GM19023 (cell line): Measurements from ENCODE around the gene FRS2.
A peak's percentile ranks its signal among the peaks of the same experiment; 100 is the strongest.
"Not testable (repeated sequence)": the region's sequence is repeated elsewhere in the genome, so short reads cannot be mapped to it uniquely, and the experiment has no call there.

Experiments used
- ATAC-seq: cut with Tn5 transposase; IDR thresholded peaks from one replicate; pipeline ENCODE4 v1.9.1; 2021; ENCODE audit warnings: mild to moderate bottlenecking, moderate library complexity; ENCODE audit not compliant: unreplicated experiment

Gene FRS2

GRCh38 chr12:69470189-69471075, at the start of gene FRS2:
FRS2 (plus strand) TSS chr12:69470388; CDS start chr12:69569031, 98,643 bp downstream.
- ATAC-seq, result peak; percentile 99

- no peak for ATAC-seq
These were observed 48.6 kb upstream of the FRS2 start for GRCh38 chr12:69421548-69421947.

GRCh38 chr12:69423037-69423905, 46.9 kb upstream of the FRS2 start:
- no peak for ATAC-seq

GRCh38 chr12:69425417-69425816, 44.8 kb upstream of the FRS2 start:
- ATAC-seq, result no peak

- ATAC-seq, result no peak
These were observed 41.7 kb upstream of the FRS2 start for GRCh38 chr12:69428351-69429073.

GRCh38 chr12:69430942-69431590, 39.1 kb upstream of the FRS2 start:
- ATAC-seq, result no peak

- ATAC-seq, result no peak
These were observed 38.5 kb upstream of the FRS2 start for GRCh38 chr12:69431591-69432222.

- no peak for ATAC-seq
These were observed 36.5 kb upstream of the FRS2 start for GRCh38 chr12:69433653-69434052.

GRCh38 chr12:69435644-69436043, 34.5 kb upstream of the FRS2 start:
- ATAC-seq, result no peak

- ATAC-seq, result no peak
These were observed 33.1 kb upstream of the FRS2 start for GRCh38 chr12:69437073-69437472.

GRCh38 chr12:69438539-69438938, 31.6 kb upstream of the FRS2 start:
- ATAC-seq, result no peak

GRCh38 chr12:69440016-69440415, 30.2 kb upstream of the FRS2 start:
- ATAC-seq, result no peak

GRCh38 chr12:69440886-69441285, 29.3 kb upstream of the FRS2 start:
- no peak for ATAC-seq

GRCh38 chr12:69442894-69443293, 27.3 kb upstream of the FRS2 start:
- ATAC-seq, result no peak

- ATAC-seq, result no peak
These were observed 26.3 kb upstream of the FRS2 start for GRCh38 chr12:69443916-69444315.

GRCh38 chr12:69447892-69448291, 22.3 kb upstream of the FRS2 start:
- ATAC-seq, result no peak

- not testable (repeated sequence) for ATAC-seq
These were observed 17.5 kb upstream of the FRS2 start for GRCh38 chr12:69452598-69453132.

GRCh38 chr12:69456239-69456638, 13.9 kb upstream of the FRS2 start:
- no peak for ATAC-seq

- ATAC-seq, result no peak
These were observed 12.8 kb upstream of the FRS2 start for GRCh38 chr12:69457433-69457832.

- no peak for ATAC-seq
These were observed 10.7 kb upstream of the FRS2 start for GRCh38 chr12:69459477-69459876.
